Adrenal gland (tissue), 5 donors: Measurements from ENCODE around the gene HTR4.

Experiments
- CTCF ChIP-seq, 6 experiments: fragments of 450-650 bp in 4 of 6; fragments of 200-600 bp in 2 of 6; sonication (generic) in 1 of 6; IDR thresholded peaks; 1 replicate in 5 of 6; 2 replicates in 1 of 6; pipeline versions ENCODE4 v1.5.1 to v1.8.0; 2016 to 2021; ENCODE audit warnings: antibody characterized with exemption in 6 of 6, mild to moderate bottlenecking in 2 of 6, moderate library complexity in 1 of 6
- POLR2A ChIP-seq, 2 donors: fragments of 450-650 bp; IDR thresholded peaks; one replicate each; pipeline ENCODE4 v1.6.1; 2017; ENCODE audit warnings: antibody characterized with exemption in 2 of 2, mild to moderate bottlenecking in 2 of 2, moderate library complexity in 1 of 2
- donor health status: DM: no; HTN: no; CAD: no.

- no peak for TF ChIP-seq CTCF (IDR thresholded peaks at IDR 0.05)
- no peak for TF ChIP-seq POLR2A (IDR thresholded peaks at IDR 0.05)
Measured at GRCh38 chr5:148663509-148663908, 9.2 kb upstream of the HTR4 start.
